Esophagus squamous epithelium (tissue), 5 donors: ENCODE measurements around the gene ARHGAP35. TPM values are rescaled to one million over a fixed set of nuclear protein-coding genes. Genes with fewer than 3 reads are reported as not detected.
"Not testable (repeated sequence)": the region's sequence is repeated elsewhere in the genome, so short reads cannot be mapped to it uniquely, and the experiment has no call there.

Experiments used
- DNase-seq: peaks from one replicate; lab custom pipeline; 2025; lab: John Stamatoyannopoulos, UW
- H3K27ac ChIP-seq, 4 donors: fragments of 200-600 bp; sonication (generic); one replicate each; pipeline ENCODE4 v1.5.1; 2016 to 2019; ENCODE audit warnings: mild to moderate bottlenecking in 1 of 4
- H3K27me3 ChIP-seq, 4 donors: fragments of 200-600 bp; sonication (generic); 1 replicate in 3 of 4; 2 replicates in 1 of 4; pipeline versions ENCODE4 v1.5.1 to v1.6.0; 2017 to 2021; ENCODE audit warnings: antibody characterized with exemption in 1 of 4
- H3K36me3 ChIP-seq, 3 donors: fragments of 200-600 bp; sonication (generic); one replicate each; pipeline ENCODE4 v1.5.1; 2016 to 2019
- H3K4me1 ChIP-seq, 3 donors: fragments of 200-600 bp; sonication (generic); one replicate each; pipeline ENCODE4 v1.5.1; 2017 to 2019
- H3K4me3 ChIP-seq, 4 donors: fragments of 200-600 bp; sonication (generic); 1 replicate in 3 of 4; 2 replicates in 1 of 4; pipeline ENCODE4 v1.5.1; 2016 to 2019; ENCODE audit warnings: mild to moderate bottlenecking in 2 of 4, moderate library complexity in 1 of 4
- H3K9me3 ChIP-seq, 3 donors: fragments of 200-600 bp; sonication (generic); one replicate each; pipeline ENCODE4 v1.5.1; 2016 to 2019
- CTCF ChIP-seq, 6 experiments: fragments of 450-650 bp in 4 of 6; fragments of 200-600 bp in 2 of 6; sonication (generic) in 2 of 6; IDR thresholded peaks; one replicate each; pipeline ENCODE4 v1.5.1; 2016 to 2019; ENCODE audit warnings: antibody characterized with exemption in 6 of 6, mild to moderate bottlenecking in 4 of 6, moderate library complexity in 4 of 6
- POLR2A ChIP-seq, 4 donors: fragments of 450-650 bp; IDR thresholded peaks; one replicate each; pipeline ENCODE4 v1.6.1; 2017; ENCODE audit warnings: antibody characterized with exemption in 4 of 4, mild to moderate bottlenecking in 4 of 4, moderate library complexity in 3 of 4
- WGBS, 2 donors: methylation state at CpG; one replicate each; pipeline ENCODE4 v1.1.5; 2018; 5-methylcytosine and 5-hydroxymethylcytosine counted together
- intact Hi-C: fragments of 100-400 bp; cut with DNase I; formaldehyde crosslinking; loops from one replicate; pipeline ENCODE4 v1.15.0; 2022
- total RNA-seq, 4 donors: library from RNA; depleted of rRNA; stranded (reverse); fragments of >200 nt; gene quantifications; one replicate each; pipeline ENCODE4 v1.1.0, GENCODE V29; 2016
- donor health status: DM: yes; HTN: yes; CAD: no.

Gene ARHGAP35
- total RNA-seq, 4 donors from 2014 or later: 28.6 to 41.6 (median 32.1) TPM

GRCh38 chr19:46881092-46881491, 20.3 kb downstream of the ARHGAP35 start:
- H3K4me3 ChIP-seq: no peak overlapping the region
- H3K4me1 ChIP-seq: peaks cover 0 to 32% (median 3%) of the 10 kb centered on the region in 3 donors
- intact Hi-C loops: no loop called here
- H3K9me3 ChIP-seq: no peaks in the 10 kb centered on the region
- no peak for DNase-seq
- no peak overlapping the region for H3K27ac ChIP-seq
- H3K36me3 ChIP-seq: no peaks in the 10 kb centered on the region
- WGBS, 2 donors: 93 to 100% methylated on average over 3 to 4 of the region's 4 CpGs
- TF ChIP-seq CTCF (IDR thresholded peaks at IDR 0.05): no peak
- no peak for TF ChIP-seq POLR2A (IDR thresholded peaks at IDR 0.05)
- no peaks in the 10 kb centered on the region for H3K27me3 ChIP-seq

- DNase-seq: no peak
- H3K27ac ChIP-seq: no peak overlapping the region
- TF ChIP-seq CTCF (IDR thresholded peaks at IDR 0.05) (no peak), POLR2A (IDR thresholded peaks at IDR 0.05) (no peak)
- intact Hi-C loops: no loop called here
- no peaks in the 10 kb centered on the region for H3K27me3 ChIP-seq
- H3K9me3 ChIP-seq: no peaks in the 10 kb centered on the region
- H3K4me1 ChIP-seq: peaks cover 0 to 40% (median 3%) of the 10 kb centered on the region in 3 donors
- H3K36me3 ChIP-seq: no peaks in the 10 kb centered on the region
- WGBS, 2 donors: 90 to 93% methylated on average over 4 of the region's 4 CpGs
- H3K4me3 ChIP-seq: no peak overlapping the region
Measured at GRCh38 chr19:46882034-46882433, 21.2 kb downstream of the ARHGAP35 start.

GRCh38 chr19:46882751-46883150, 22.0 kb downstream of the ARHGAP35 start:
- H3K27ac ChIP-seq, H3K36me3 ChIP-seq, H3K9me3 ChIP-seq, H3K4me3 ChIP-seq, DNase-seq, H3K27me3 ChIP-seq, intact Hi-C loops: not testable (repeated sequence)
- peaks cover 0 to 40% (median 3%) of the 10 kb centered on the region in 3 donors for H3K4me1 ChIP-seq
- 72 to 82% methylated on average over 4 of the region's 4 CpGs for WGBS, 2 donors

GRCh38 chr19:46885411-46885810, 24.6 kb downstream of the ARHGAP35 start:
- intact Hi-C loops: no loop called here
- TF ChIP-seq CTCF (IDR thresholded peaks at IDR 0.05) (no peak), POLR2A (IDR thresholded peaks at IDR 0.05) (no peak)
- Histone ChIP-seq H3K9me3 (no peaks in the 10 kb centered on the region), H3K27me3 (no peaks in the 10 kb centered on the region), H3K27ac (no peak overlapping the region), H3K4me3 (no peak overlapping the region), H3K4me1 (peaks cover 0 to 32% (median 3%) of the 10 kb centered on the region in 3 donors), H3K36me3 (no peaks in the 10 kb centered on the region)
- 74 to 97% methylated on average over 2 of the region's 2 CpGs for WGBS, 2 donors
- DNase-seq: no peak

- intact Hi-C loops: no loop called here
- 55 to 64% methylated on average over 5 of the region's 5 CpGs for WGBS, 2 donors
- no peak for TF ChIP-seq POLR2A (IDR thresholded peaks at IDR 0.05)
- no peak for TF ChIP-seq CTCF (IDR thresholded peaks at IDR 0.05)
- no peak for DNase-seq
- H3K4me1 ChIP-seq: peaks cover 0 to 41% (median 3%) of the 10 kb centered on the region in 3 donors
- H3K9me3 ChIP-seq: no peaks in the 10 kb centered on the region
- H3K36me3 ChIP-seq: no peaks in the 10 kb centered on the region
- no peak overlapping the region for H3K4me3 ChIP-seq
- no peak overlapping the region for H3K27ac ChIP-seq
- H3K27me3 ChIP-seq: no peaks in the 10 kb centered on the region
Measured at GRCh38 chr19:46886546-46887239, 25.9 kb downstream of the ARHGAP35 start.
